ENCODE measurements around the gene KCNJ1. TPM values are rescaled to one million over a fixed set of nuclear protein-coding genes. Genes with fewer than 3 reads are reported as not detected.

Gene KCNJ1
- total and polyA plus RNA-seq, 10 of the 15 experiments (the other 5 are each of a cell fraction or from before 2014, with no cell fraction given), result not detected

- TF ChIP-seq CUX1 (IDR thresholded peaks at IDR 0.05; ENCODE audit: insufficient replicate concordance, low read depth, low read length) (no peak), RAD21 (IDR thresholded peaks at IDR 0.05; ENCODE audit: insufficient read depth, low read depth, low read length) (0 out of 2 replicates have a peak, but pooled peaks have one; percentile 18), E2F8 (IDR thresholded peaks at IDR 0.05; ENCODE audit: low read depth, partially characterized antibody) (no peak), CHD1 (IDR thresholded peaks at IDR 0.05; ENCODE audit: low read depth, low read length) (no peak), BCL3 (IDR thresholded peaks at IDR 0.05; ENCODE audit: borderline replicate concordance, insufficient read depth, low read depth, low read length, poor library complexity, severe bottlenecking) (no peak), EED (IDR thresholded peaks at IDR 0.05; ENCODE audit: low read depth) (no peak), SMARCA5 (IDR thresholded peaks at IDR 0.05) (0 out of 2 replicates have a peak, but pooled peaks have one; percentile 42), ZNF384 (IDR thresholded peaks at IDR 0.05; ENCODE audit: borderline replicate concordance, low read depth, low read length) (no peak), SREBF1 (IDR thresholded peaks at IDR 0.05; ENCODE audit: low read length) (no peak), TAF1 (IDR thresholded peaks at IDR 0.05; ENCODE audit: borderline replicate concordance, low read depth, low read length) (no peak)
Measured at GRCh38 chr11:128905345-128906184, 38.5 kb upstream of the KCNJ1 start (continued).

All from GM12878 (cell line).